GM23338 (cell line): ENCODE results near the gene ADRA2B.
"Not testable (repeated sequence)": the region's sequence is repeated elsewhere in the genome, so short reads cannot be mapped to it uniquely, and the experiment has no call there.

ENCODE experiments used
- CREB1 ChIP-seq: fragments of 250-450 bp; sonication (Bioruptor Pico); IDR thresholded peaks from 2 replicates; pipeline ENCODE4 v1.5.0; 2020; ENCODE audit warnings: low read depth, mild to moderate bottlenecking, moderate library complexity
- EZH2 ChIP-seq: fragments of 200-600 bp; sonication (generic); IDR thresholded peaks from one replicate; pipeline ENCODE4 v1.8.0; 2017; ENCODE audit warnings: antibody characterized with exemption, mild to moderate bottlenecking, low read depth; ENCODE audit not compliant: unreplicated experiment
- EZH2phosphoT487 ChIP-seq: fragments of 200-600 bp; sonication (generic); IDR thresholded peaks from one replicate; pipeline ENCODE4 v1.8.1; 2018; ENCODE audit warnings: antibody characterized with exemption; ENCODE audit not compliant: unreplicated experiment
- JUNB ChIP-seq: IDR thresholded peaks from one replicate; pipeline ENCODE4 v1.6.1; 2016; ENCODE audit warnings: antibody characterized with exemption; ENCODE audit not compliant: unreplicated experiment
- POLR2AphosphoS5 ChIP-seq: IDR thresholded peaks from 2 replicates; pipeline ENCODE4 v1.6.1; 2016; ENCODE audit warnings: antibody characterized with exemption, low read depth
- STAT1 ChIP-seq: IDR thresholded peaks from one replicate; pipeline ENCODE4 v1.6.1; 2016; ENCODE audit warnings: antibody characterized with exemption; ENCODE audit not compliant: unreplicated experiment
- ZNF114 ChIP-seq: fragments of 250-450 bp; sonication (Bioruptor Pico); IDR thresholded peaks from 2 replicates; pipeline ENCODE4 v1.5.0; 2020; ENCODE audit warnings: mild to moderate bottlenecking, moderate library complexity
- ZNF331 ChIP-seq: fragments of 250-450 bp; sonication (Bioruptor Pico); IDR thresholded peaks from 2 replicates; pipeline ENCODE4 v1.5.0; 2020; ENCODE audit warnings: low read depth, mild to moderate bottlenecking, moderate library complexity
- TF ChIP-seq, protein P1 (sequence below), 2 experiments: fragments of 200-600 bp in 1 of 2; sonication (generic) in 1 of 2; conservative IDR thresholded peaks; 2 replicates each; pipeline versions ENCODE4 v1.5.1 to v1.6.1; 2016 to 2017; ENCODE audit warnings: antibody characterized with exemption in 2 of 2, low read depth in 2 of 2, mild to moderate bottlenecking in 2 of 2, moderate library complexity in 1 of 2
- TF ChIP-seq, protein P2 (sequence below): IDR thresholded peaks from one replicate; pipeline ENCODE4 v1.6.1; 2018; ENCODE audit warnings: antibody characterized with exemption; ENCODE audit not compliant: unreplicated experiment
- TF ChIP-seq, protein P3 (sequence below): IDR thresholded peaks from 2 replicates; pipeline ENCODE4 v1.6.1; 2016; ENCODE audit warnings: antibody characterized with exemption

DNA sequence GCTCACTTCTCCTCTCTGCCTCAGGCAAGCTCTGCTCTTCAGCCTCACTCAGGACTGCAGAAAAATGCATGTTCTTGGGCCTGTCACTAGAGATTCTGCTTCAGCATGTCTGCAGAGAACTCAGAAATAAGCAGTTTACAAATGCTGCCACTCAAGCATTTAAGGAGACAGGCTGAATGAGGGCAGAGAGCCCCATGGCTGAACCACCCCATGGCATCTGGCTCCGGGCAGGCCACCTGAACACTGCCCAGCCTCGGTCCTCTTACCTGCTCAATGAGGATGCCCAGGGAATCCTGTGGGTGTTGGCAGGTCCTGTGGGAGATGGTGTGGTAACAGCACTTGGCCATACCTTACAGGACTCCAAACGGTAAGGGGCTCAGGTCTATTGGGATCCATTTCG lies 50.4 kb downstream of the ADRA2B start:
- TF ChIP-seq ZNF114 (CRISPR knock-in tag); ZNF331 (CRISPR knock-in tag); POLR2AphosphoS5; EZH2; CREB1 (CRISPR knock-in tag); EZH2phosphoT487; JUNB; STAT1: not testable (repeated sequence)
- TF ChIP-seq, protein P1, sequence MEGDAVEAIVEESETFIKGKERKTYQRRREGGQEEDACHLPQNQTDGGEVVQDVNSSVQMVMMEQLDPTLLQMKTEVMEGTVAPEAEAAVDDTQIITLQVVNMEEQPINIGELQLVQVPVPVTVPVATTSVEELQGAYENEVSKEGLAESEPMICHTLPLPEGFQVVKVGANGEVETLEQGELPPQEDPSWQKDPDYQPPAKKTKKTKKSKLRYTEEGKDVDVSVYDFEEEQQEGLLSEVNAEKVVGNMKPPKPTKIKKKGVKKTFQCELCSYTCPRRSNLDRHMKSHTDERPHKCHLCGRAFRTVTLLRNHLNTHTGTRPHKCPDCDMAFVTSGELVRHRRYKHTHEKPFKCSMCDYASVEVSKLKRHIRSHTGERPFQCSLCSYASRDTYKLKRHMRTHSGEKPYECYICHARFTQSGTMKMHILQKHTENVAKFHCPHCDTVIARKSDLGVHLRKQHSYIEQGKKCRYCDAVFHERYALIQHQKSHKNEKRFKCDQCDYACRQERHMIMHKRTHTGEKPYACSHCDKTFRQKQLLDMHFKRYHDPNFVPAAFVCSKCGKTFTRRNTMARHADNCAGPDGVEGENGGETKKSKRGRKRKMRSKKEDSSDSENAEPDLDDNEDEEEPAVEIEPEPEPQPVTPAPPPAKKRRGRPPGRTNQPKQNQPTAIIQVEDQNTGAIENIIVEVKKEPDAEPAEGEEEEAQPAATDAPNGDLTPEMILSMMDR (conservative IDR thresholded peaks at IDR 0.05; ENCODE audit: low read depth in 2 of 2) = not testable (repeated sequence)
- TF ChIP-seq, protein P2, sequence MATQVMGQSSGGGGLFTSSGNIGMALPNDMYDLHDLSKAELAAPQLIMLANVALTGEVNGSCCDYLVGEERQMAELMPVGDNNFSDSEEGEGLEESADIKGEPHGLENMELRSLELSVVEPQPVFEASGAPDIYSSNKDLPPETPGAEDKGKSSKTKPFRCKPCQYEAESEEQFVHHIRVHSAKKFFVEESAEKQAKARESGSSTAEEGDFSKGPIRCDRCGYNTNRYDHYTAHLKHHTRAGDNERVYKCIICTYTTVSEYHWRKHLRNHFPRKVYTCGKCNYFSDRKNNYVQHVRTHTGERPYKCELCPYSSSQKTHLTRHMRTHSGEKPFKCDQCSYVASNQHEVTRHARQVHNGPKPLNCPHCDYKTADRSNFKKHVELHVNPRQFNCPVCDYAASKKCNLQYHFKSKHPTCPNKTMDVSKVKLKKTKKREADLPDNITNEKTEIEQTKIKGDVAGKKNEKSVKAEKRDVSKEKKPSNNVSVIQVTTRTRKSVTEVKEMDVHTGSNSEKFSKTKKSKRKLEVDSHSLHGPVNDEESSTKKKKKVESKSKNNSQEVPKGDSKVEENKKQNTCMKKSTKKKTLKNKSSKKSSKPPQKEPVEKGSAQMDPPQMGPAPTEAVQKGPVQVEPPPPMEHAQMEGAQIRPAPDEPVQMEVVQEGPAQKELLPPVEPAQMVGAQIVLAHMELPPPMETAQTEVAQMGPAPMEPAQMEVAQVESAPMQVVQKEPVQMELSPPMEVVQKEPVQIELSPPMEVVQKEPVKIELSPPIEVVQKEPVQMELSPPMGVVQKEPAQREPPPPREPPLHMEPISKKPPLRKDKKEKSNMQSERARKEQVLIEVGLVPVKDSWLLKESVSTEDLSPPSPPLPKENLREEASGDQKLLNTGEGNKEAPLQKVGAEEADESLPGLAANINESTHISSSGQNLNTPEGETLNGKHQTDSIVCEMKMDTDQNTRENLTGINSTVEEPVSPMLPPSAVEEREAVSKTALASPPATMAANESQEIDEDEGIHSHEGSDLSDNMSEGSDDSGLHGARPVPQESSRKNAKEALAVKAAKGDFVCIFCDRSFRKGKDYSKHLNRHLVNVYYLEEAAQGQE = not testable (repeated sequence)
- TF ChIP-seq, protein P3, sequence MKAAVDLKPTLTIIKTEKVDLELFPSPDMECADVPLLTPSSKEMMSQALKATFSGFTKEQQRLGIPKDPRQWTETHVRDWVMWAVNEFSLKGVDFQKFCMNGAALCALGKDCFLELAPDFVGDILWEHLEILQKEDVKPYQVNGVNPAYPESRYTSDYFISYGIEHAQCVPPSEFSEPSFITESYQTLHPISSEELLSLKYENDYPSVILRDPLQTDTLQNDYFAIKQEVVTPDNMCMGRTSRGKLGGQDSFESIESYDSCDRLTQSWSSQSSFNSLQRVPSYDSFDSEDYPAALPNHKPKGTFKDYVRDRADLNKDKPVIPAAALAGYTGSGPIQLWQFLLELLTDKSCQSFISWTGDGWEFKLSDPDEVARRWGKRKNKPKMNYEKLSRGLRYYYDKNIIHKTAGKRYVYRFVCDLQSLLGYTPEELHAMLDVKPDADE = not testable (repeated sequence)
